Nephron (organoid): Measurements from ENCODE around the gene AOPEP.

Experiments used
- H3K27ac Mint-ChIP-seq, 3 experiments: 2 replicates each; pipeline ENCODE4 v1.8.0; 2020; ENCODE audit warnings: mixed read lengths in 3 of 3, mild to moderate bottlenecking in 2 of 3, moderate library complexity in 1 of 3
- H3K27me3 Mint-ChIP-seq: 2 replicates; pipeline ENCODE4 v1.8.0; 2021; ENCODE audit warnings: low read depth, mild to moderate bottlenecking, moderate library complexity, mixed read lengths
- H3K36me3 Mint-ChIP-seq: 2 replicates; pipeline ENCODE4 v1.8.0; 2020; ENCODE audit warnings: low read depth, mixed read lengths
- H3K4me1 Mint-ChIP-seq: 2 replicates; pipeline ENCODE4 v1.8.0; 2020; ENCODE audit warnings: mixed read lengths
- H3K4me3 Mint-ChIP-seq, 3 experiments: 2 replicates each; pipeline ENCODE4 v1.8.0; 2020; ENCODE audit warnings: mild to moderate bottlenecking in 3 of 3, mixed read lengths in 3 of 3, moderate library complexity in 2 of 3
- H3K9me3 Mint-ChIP-seq: 2 replicates; pipeline ENCODE4 v1.8.0; 2020; ENCODE audit warnings: mixed read lengths
- TF ChIP-seq, protein P1 (sequence below), 3 experiments: fragments of 200-600 bp; sonication (generic); IDR thresholded peaks; one replicate each; pipeline ENCODE4 v1.5.0; 2021; ENCODE audit warnings: antibody characterized with exemption in 3 of 3; ENCODE audit not compliant: unreplicated experiment in 3 of 3

Gene AOPEP

DNA sequence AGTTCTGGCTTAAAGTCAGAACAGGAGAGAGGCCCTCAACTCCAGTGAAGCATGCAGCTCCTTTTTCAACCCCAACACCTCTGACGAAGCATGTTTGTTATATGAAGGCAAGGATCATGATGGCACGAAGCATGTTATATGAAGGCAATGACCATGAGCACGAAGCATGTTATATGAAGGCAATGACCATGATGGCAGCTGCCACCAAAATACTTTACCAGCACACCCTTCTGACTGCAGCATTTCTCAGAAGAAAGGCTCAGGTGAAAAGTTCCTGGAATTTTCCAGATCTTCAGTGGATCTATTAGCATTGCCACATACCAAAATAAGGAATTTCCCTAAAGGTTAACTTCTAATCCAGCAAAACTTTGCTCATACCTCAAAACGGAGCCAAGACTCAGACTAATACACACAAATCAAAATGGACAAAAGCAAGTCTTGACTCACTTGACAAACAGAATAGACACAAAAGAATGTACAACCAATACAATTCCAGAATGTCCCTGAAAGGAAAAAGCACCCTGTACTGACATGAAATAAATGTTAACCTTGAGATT is 373.6 kb downstream of the AOPEP start:
- Mint-ChIP-seq H3K9me3 (no peaks in the 10 kb centered on the region), H3K27ac (peak overlapping the region in 2 of 3 experiments; percentile 55 to 87), H3K27me3 (no peaks in the 10 kb centered on the region), H3K4me1 (peaks cover 37% of the 10 kb centered on the region), H3K36me3 (peaks cover 43% of the 10 kb centered on the region), H3K4me3 (no peak overlapping the region)
- TF ChIP-seq, protein P1, sequence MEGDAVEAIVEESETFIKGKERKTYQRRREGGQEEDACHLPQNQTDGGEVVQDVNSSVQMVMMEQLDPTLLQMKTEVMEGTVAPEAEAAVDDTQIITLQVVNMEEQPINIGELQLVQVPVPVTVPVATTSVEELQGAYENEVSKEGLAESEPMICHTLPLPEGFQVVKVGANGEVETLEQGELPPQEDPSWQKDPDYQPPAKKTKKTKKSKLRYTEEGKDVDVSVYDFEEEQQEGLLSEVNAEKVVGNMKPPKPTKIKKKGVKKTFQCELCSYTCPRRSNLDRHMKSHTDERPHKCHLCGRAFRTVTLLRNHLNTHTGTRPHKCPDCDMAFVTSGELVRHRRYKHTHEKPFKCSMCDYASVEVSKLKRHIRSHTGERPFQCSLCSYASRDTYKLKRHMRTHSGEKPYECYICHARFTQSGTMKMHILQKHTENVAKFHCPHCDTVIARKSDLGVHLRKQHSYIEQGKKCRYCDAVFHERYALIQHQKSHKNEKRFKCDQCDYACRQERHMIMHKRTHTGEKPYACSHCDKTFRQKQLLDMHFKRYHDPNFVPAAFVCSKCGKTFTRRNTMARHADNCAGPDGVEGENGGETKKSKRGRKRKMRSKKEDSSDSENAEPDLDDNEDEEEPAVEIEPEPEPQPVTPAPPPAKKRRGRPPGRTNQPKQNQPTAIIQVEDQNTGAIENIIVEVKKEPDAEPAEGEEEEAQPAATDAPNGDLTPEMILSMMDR (IDR thresholded peaks at IDR 0.05; ENCODE audit: unreplicated experiment in 3 of 3), result no peak

DNA sequence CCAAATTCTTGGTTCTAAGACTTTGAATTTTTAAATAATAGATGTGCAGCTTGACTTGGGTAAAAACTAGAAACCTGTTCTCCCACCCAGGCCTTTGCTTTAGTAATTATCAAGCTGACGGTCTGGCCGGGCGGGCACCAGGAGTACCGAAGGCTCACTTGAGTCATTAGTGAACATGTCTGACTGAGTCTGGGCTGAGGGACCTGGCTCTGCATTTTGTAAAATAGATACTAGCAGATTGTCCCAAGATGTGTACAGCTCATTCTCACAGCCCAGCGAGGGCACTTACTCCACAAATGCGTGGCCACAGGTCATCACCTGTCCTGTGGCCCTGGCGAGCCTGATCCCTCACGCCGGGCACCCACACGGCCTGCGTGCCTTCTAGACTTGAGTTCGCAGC is 374.8 kb downstream of the AOPEP start:
- Mint-ChIP-seq H3K27ac (peak overlapping the region; percentile 55 to 87 (median 72)), H3K4me3 (no peak overlapping the region), H3K27me3 (no peaks in the 10 kb centered on the region), H3K36me3 (peaks cover 43% of the 10 kb centered on the region), H3K4me1 (peaks cover 28% of the 10 kb centered on the region), H3K9me3 (no peaks in the 10 kb centered on the region)
- TF ChIP-seq, protein P1 (IDR thresholded peaks at IDR 0.05; ENCODE audit: unreplicated experiment in 3 of 3), result no peak

DNA sequence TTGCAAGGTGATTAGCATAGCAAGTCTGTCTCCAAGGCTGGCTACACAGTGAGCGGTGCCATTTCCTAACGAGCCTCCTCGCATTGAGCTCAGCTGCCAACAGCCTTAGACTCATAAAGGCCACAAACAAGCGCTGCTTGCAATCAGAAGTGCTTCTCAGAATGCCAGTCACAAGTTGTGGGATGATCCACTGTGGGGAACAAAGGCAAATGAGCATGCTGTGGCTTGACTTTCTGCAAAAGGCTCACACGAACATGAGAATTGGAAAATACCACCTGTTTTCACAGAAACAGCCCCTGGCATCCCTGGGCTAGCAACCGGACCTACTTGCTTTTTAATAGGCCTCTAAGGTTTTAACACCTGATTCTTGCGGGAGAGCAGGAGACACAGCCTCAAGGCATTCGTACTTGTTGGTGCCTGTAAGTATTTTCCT is 375.5 kb downstream of the AOPEP start:
- no peak overlapping the region for H3K4me3 Mint-ChIP-seq
- H3K27ac Mint-ChIP-seq, result peak overlapping the region; percentile 55 to 87 (median 72)
- peaks cover 44% of the 10 kb centered on the region for H3K36me3 Mint-ChIP-seq
- H3K27me3 Mint-ChIP-seq, result no peaks in the 10 kb centered on the region
- no peaks in the 10 kb centered on the region for H3K9me3 Mint-ChIP-seq
- H3K4me1 Mint-ChIP-seq, result peaks cover 30% of the 10 kb centered on the region
- TF ChIP-seq, protein P1 (IDR thresholded peaks at IDR 0.05; ENCODE audit: unreplicated experiment in 3 of 3), result no peak

DNA sequence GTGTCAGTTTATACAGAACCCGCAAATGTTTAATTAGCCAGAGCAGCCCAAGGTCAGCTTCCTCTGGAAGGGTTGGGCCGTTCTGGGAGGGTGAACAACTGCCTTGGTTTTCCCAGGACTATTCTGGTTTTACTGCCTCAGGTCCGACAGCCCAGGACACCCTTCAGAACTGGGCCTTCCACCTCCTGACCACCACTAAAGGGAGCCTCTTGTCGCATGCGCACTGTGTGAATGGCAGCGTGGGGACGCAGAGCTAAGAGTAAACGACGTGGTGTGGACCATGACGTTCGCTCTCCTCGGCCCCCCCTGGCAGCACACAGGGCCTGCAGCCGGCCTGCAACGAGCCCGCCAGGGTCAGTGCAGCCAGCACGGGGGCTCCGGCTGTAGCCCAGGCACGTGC is 376.1 kb downstream of the AOPEP start:
- Mint-ChIP-seq H3K9me3 (no peaks in the 10 kb centered on the region), H3K4me1 (peaks cover 30% of the 10 kb centered on the region), H3K36me3 (peaks cover 46% of the 10 kb centered on the region), H3K27ac (peak overlapping the region; percentile 55 to 87 (median 72)), H3K4me3 (no peak overlapping the region), H3K27me3 (no peaks in the 10 kb centered on the region)
- TF ChIP-seq, protein P1 (IDR thresholded peaks at IDR 0.05; ENCODE audit: unreplicated experiment in 3 of 3), result no peak

DNA sequence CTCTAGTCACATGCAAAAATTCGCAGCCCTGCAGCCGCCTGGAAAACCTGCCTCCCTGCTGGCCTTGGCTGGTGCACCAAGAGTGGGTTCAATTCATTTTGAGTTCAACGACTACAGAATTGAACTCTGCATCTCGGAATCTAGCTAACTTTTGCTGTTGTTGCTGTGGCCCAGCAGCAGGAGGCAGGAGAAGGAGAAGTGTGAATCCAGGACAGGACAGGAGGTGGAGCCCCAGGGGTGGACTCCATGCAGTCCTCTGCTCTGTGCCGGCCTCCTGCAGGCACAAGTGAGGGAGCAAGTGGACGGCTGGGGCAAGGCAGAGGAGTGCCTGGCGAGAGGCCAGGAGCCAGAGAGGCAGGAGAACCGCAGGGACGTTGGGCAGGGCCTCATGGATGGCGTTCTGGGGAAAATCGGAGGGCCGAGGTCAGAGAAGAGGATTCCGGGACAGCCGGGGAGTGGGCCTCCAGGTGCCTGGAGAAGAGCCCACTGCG is 376.8 kb downstream of the AOPEP start:
- H3K36me3 Mint-ChIP-seq, result peaks cover 41% of the 10 kb centered on the region
- no peaks in the 10 kb centered on the region for H3K27me3 Mint-ChIP-seq
- peak overlapping the region in 1 of 3 experiments; percentile 48 for H3K27ac Mint-ChIP-seq
- peaks cover 25% of the 10 kb centered on the region for H3K4me1 Mint-ChIP-seq
- no peak overlapping the region for H3K4me3 Mint-ChIP-seq
- TF ChIP-seq, protein P1 (IDR thresholded peaks at IDR 0.05; ENCODE audit: unreplicated experiment in 3 of 3), result no peak
- no peaks in the 10 kb centered on the region for H3K9me3 Mint-ChIP-seq
